ENCODE results near the gene PLA2G3.

Gene PLA2G3

GRCh38 chr22:31124811-31125465, 15.4 kb downstream of the PLA2G3 start:
- TF ChIP-seq CTCF (IDR thresholded peaks at IDR 0.05) (no peak), ZFX (IDR thresholded peaks at IDR 0.05; ENCODE audit: borderline replicate concordance) (no peak)
- H3K27ac ChIP-seq = peak overlapping the region; percentile 84

DNA sequence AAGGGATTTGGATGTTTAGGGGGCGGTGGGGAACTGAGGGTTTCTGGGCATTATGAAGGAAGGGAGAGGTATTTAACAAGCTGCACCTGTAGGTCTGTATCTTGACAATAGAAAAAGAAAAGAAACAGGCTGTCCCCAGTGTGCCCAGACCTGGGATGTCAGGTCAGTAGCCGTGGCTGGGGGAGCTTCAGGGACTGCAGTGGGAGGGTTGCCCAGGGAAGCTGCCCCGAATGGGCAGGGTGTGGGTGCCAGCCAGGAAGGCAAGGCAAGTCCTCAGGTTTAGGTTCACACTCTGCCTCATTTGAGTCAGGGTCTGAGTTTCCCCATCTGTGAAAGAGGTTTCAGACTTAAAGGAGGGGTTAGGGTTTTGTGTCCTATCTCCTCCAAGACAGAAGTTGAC, 16.0 kb downstream of the PLA2G3 start:
- H3K27ac ChIP-seq = peak overlapping the region; percentile 84
- no peak for TF ChIP-seq ZFX (IDR thresholded peaks at IDR 0.05; ENCODE audit: borderline replicate concordance)

DNA sequence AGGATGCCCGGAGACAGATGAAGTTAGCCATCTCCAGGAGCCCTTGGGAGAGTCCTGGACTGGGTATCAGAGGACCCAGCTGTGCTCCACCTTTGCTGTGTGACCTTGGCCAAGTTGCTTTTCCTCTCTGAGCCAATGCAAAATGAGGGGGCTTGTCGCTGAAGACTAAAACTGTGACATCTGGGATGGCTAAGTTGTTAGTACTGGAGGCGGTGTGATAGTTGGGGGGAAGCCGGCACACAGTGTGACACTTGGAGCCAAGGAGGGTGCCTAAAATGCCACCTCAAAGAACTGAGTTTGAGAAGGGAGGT, 17.1 kb downstream of the PLA2G3 start:
- peak overlapping the region; percentile 84 for H3K27ac ChIP-seq
- TF ChIP-seq ZFX (IDR thresholded peaks at IDR 0.05; ENCODE audit: borderline replicate concordance) = no peak
- TF ChIP-seq CTCF (IDR thresholded peaks at IDR 0.05) = no peak

GRCh38 chr22:31122532-31123291, 17.6 kb downstream of the PLA2G3 start, which contains the start of gene INPP5J:
INPP5J (plus strand) TSS chr22:31122966; CDS start chr22:31123015, 49 bp downstream.
- no peak for TF ChIP-seq ZFX (IDR thresholded peaks at IDR 0.05; ENCODE audit: borderline replicate concordance)
- H3K27ac ChIP-seq = peak within 1 kb of the TSS; percentile 84

- TF ChIP-seq ZFX (IDR thresholded peaks at IDR 0.05; ENCODE audit: borderline replicate concordance) (no peak), CTCF (IDR thresholded peaks at IDR 0.05) (no peak)
- peak overlapping the region; percentile 84 for H3K27ac ChIP-seq
Observed at GRCh38 chr22:31122196-31122531, 18.1 kb downstream of the PLA2G3 start.

DNA sequence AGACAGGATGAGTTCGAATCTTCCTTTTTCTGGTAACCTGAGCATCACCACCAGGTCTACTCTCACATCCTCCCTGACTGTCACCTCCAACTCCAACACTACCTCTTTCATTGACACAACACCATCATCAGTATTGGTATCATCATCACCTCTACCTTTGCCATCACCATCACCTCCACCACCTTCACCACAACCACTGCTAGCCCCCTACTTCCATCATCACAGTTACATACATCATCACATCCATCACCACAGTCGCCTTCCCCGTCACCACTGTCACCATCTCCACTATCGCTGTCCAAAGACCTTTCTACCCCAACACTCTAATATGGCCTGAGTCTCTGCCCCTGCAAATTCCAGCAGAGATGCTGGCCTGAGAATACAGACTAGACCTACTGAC, 18.9 kb downstream of the PLA2G3 start:
- no peak for TF ChIP-seq CTCF (IDR thresholded peaks at IDR 0.05)
- TF ChIP-seq ZFX (IDR thresholded peaks at IDR 0.05; ENCODE audit: borderline replicate concordance) = no peak
- H3K27ac ChIP-seq = peak overlapping the region; percentile 84

DNA sequence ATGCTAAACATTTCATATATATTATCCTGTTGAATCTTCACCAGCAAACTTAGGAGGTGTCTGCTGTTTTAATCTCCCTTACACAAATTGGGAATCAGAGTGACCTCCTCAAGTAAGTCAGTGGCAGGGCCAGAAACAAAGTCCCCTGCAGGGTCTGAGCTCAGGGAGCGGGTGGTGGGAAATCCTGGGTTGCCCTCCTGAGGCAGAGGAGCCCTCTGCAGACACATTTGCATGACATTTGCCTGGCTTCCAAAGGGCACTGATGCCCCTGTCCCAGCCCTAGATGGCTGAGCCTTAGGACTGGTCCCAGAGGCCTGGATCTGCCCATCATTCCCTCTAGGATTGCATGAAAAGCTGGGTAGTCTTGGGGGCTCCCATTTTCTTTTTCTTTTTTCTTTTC, 19.7 kb downstream of the PLA2G3 start:
- H3K27ac ChIP-seq = no peak overlapping the region
- TF ChIP-seq CTCF (IDR thresholded peaks at IDR 0.05) (no peak), ZFX (IDR thresholded peaks at IDR 0.05; ENCODE audit: borderline replicate concordance) (no peak)

- H3K27ac ChIP-seq = no peak overlapping the region
- no peak for TF ChIP-seq CTCF (IDR thresholded peaks at IDR 0.05)
- TF ChIP-seq ZFX (IDR thresholded peaks at IDR 0.05; ENCODE audit: borderline replicate concordance) = no peak
Observed at GRCh38 chr22:31120230-31120629, 20.1 kb downstream of the PLA2G3 start.

All from 22Rv1 (cell line).